ENCODE results near the gene GNAT1. TPM values are rescaled to one million over a fixed set of nuclear protein-coding genes. Genes with fewer than 3 reads are reported as not detected.
"Not testable (repeated sequence)": the region's sequence is repeated elsewhere in the genome, so short reads cannot be mapped to it uniquely, and the experiment has no call there.

The GNAT1 gene
- total RNA-seq, 1 donor from 2014 or later, result 0.08 TPM

DNA sequence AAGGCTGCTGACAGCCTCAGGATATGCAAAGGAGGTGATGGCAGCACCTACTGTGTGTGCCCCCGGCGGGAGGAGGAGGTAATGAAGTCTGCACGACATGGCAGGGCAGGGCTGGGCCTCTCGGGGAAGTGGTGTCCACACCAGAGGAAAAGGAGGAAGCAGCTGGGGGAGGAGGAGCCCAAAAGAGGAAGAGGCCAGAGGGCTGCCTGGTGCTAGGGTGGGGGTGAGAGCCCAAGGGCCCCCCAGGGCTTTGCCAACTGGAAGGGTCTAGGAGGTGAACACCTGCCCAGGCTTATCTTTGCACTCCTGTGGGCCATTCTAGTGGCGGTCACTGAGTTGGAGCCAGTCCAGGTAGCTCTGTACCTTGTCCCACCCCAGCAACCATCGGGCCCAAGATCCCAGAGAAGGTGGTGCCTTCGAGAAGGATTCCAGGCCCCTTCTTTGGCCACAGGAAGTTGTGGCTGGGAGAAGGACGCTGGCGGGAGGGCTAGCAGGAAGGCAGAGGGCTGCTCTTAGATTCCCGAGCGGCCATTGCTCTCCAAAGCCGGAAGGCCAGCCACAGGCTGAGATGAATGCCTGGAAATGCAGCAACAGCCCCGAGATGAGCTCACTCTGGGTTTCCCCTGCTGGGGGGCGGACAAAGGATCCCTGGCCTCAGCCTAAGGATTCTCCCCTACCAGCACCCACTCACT is 51.6 kb downstream of the GNAT1 start:
- peak; percentile 5 for ATAC-seq

DNA sequence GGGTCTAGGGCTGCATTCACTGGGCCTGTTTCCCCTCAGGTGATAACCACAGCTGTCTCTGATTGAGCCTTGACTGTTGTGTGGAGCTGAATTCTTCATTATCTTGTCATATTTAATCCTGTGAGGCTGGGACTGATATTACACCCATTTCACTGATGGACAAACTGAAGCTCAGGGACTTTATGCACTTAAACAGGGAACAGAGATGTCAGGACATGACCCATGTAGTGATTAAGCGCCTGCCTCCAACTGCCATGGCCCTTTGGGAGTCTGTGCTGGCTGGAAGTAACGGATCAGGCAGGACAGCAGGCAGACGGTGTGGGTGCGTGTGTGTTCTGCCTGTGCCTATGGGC is 52.1 kb downstream of the GNAT1 start:
- no peak for ATAC-seq

DNA sequence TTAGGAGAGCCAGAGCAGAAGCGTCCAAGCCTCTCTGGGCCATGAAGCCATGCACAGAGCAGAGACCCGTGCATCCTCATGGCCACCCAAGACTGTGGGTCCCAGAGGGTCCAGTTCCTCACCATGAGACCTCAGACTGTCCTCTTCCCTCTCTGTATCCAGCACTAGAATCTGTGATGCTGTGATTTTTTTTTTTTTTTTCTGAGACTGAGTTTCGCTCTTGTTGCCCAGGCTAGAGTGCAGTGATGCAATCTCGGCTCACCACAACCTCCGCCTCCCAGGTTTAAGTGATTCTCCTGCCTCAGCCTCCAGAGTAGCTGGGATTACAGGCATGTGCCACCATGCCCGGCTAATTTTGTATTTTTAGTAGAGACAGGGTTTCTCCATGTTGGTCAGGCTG is 53.4 kb downstream of the GNAT1 start:
- not testable (repeated sequence) for ATAC-seq

- no peak for ATAC-seq
Observed at GRCh38 chr3:50245251-50245745, 53.9 kb downstream of the GNAT1 start.

- peak; percentile 76 for ATAC-seq
Observed at GRCh38 chr3:50245831-50246516, 54.6 kb downstream of the GNAT1 start.

DNA sequence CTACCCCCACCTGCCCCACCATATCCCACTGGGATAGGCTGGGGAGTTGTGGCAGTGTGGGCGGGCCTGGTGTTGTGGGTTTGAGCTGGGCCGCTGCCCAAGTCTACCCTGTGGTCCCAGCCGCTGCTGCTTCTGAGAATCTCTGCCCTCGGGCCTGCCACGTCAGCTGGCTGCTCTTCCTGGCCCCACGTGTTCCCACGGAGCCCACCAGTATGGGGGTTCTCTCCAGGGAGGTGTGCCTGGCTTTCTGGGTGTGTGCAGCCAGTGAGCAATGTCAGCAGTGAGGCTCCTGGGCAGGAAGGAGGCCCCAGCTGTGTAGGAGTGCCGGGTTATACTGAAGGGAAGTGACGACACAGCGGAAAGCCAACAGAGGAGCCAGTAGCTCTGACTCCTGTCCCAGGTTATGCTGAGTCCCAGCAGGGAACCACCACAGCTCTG is 55.1 kb downstream of the GNAT1 start:
- ATAC-seq, result peak; percentile 70

Other genes starting within 250 kb of the GNAT1 start
- 59.5 TPM for gene RBM5, start 102.7 kb upstream of the GNAT1 start, total RNA-seq
- gene SEMA3F, start 36.3 kb upstream of the GNAT1 start, total RNA-seq, result 72.7 TPM
- gene SLC38A3, start 13.7 kb downstream of the GNAT1 start, total RNA-seq, result 0.60 TPM
- gene GNAI2, start 44.6 kb downstream of the GNAT1 start, total RNA-seq, result 92.0 TPM
- gene SEMA3B, start 77.5 kb downstream of the GNAT1 start, total RNA-seq, result 2.4 TPM
- not detected for gene LSMEM2, start 87.5 kb downstream of the GNAT1 start, total RNA-seq
- 65.8 TPM for gene IFRD2, start 100.8 kb downstream of the GNAT1 start, total RNA-seq
- gene HYAL3, start 107.8 kb downstream of the GNAT1 start, total RNA-seq, result 4.8 TPM
- gene NAA80, start 107.8 kb downstream of the GNAT1 start, total RNA-seq, result 7.6 TPM
- gene HYAL1, start 112.0 kb downstream of the GNAT1 start, total RNA-seq, result 4.1 TPM
- 30.7 TPM for gene HYAL2, start 131.1 kb downstream of the GNAT1 start, total RNA-seq
- 12.2 TPM for gene TUSC2, start 136.6 kb downstream of the GNAT1 start, total RNA-seq
- gene RASSF1, start 149.2 kb downstream of the GNAT1 start, total RNA-seq, result 13.6 TPM
- 0.64 TPM for gene ZMYND10, start 154.1 kb downstream of the GNAT1 start, total RNA-seq
- 11.0 TPM for gene NPRL2, start 159.2 kb downstream of the GNAT1 start, total RNA-seq
- 15.5 TPM for gene CYB561D2, start 159.3 kb downstream of the GNAT1 start, total RNA-seq
- 19.3 TPM for gene TMEM115, start 167.9 kb downstream of the GNAT1 start, total RNA-seq

Data from esophagus mucosa (tissue), 1 donor.